ENCODE measurements around the gene VPS35L.

GRCh38 chr16:19542138-19542821, 13.2 kb upstream of the VPS35L start:
- TF ChIP-seq POLR2A (IDR thresholded peaks at IDR 0.05; ENCODE audit: low read length) (no peak), GATA1 (IDR thresholded peaks at IDR 0.05; ENCODE audit: low read depth, low read length) (no peak)
